Endothelial cell of umbilical vein (primary cell): ENCODE measurements around the gene PPP1R13L. TPM values are rescaled to one million over a fixed set of nuclear protein-coding genes. Genes with fewer than 3 reads are reported as not detected.

Experiments used
- BruUV-seq: library from RNA; stranded (reverse); fragments of 400-500 nt; replicated peaks from 2 replicates; lab custom pipeline; 2021; lab: Mats Ljungman, UMichigan
- CTCF ChIA-PET: fragments of 300-600, 350-600 bp; sonication (Branson Sonifier 250); formaldehyde crosslinking; loops from one replicate; lab custom pipeline; 2021; ENCODE audit warnings: antibody characterized with exemption, inconsistent platforms; lab: Charles Lee
- POLR2A ChIA-PET: fragments of 300-600, 350-600 bp; sonication (Branson Sonifier 250); formaldehyde crosslinking; loops from one replicate; lab custom pipeline; 2021; ENCODE audit warnings: antibody characterized with exemption, inconsistent platforms; lab: Charles Lee
- DNase-seq: peaks from one replicate; pipeline ENCODE4 v3.0.0-alpha.2; 2011; ENCODE audit warnings: low read depth, low spot score
- FAIRE-seq: peaks from 2 replicates; lab custom pipeline; 2011; peaks lifted over from hg19 to GRCh38; lab: Jason Lieb, UNC
- H2AFZ ChIP-seq: 2 replicates; pipeline ENCODE4 v1.6.0; 2012; ENCODE audit warnings: low read depth, low read length, control low read depth, inconsistent platforms
- H3K27ac ChIP-seq: 2 replicates; pipeline ENCODE4 v1.5.1; 2011; ENCODE audit warnings: low read depth, mild to moderate bottlenecking, control low read depth, low read length, moderate library complexity; ENCODE audit not compliant: insufficient read depth
- H3K27me3 ChIP-seq, 2 experiments: 2 replicates each; pipeline versions ENCODE4 v1.6.0 to v1.6.1; 2011; ENCODE audit warnings: low read length in 2 of 2, mixed read lengths in 1 of 2; ENCODE audit not compliant: control insufficient read depth in 2 of 2, insufficient read depth in 2 of 2
- H3K36me3 ChIP-seq, 2 experiments: 2 replicates in 1 of 2; 3 replicates in 1 of 2; pipeline ENCODE4 v1.5.1; 2011; ENCODE audit warnings: low read length in 2 of 2, mild to moderate bottlenecking in 1 of 2, moderate library complexity in 1 of 2; ENCODE audit not compliant: control insufficient read depth in 2 of 2, insufficient read depth in 2 of 2; ENCODE audit errors: extremely low read depth in 1 of 2
- H3K4me1 ChIP-seq: 3 replicates; pipeline ENCODE4 v1.5.1; 2011; ENCODE audit warnings: mild to moderate bottlenecking, low read length; ENCODE audit not compliant: control insufficient read depth, insufficient read depth; ENCODE audit errors: extremely low read depth
- H3K4me2 ChIP-seq: 2 replicates; pipeline ENCODE4 v1.6.1; 2011; ENCODE audit warnings: low read length, control low read depth, mixed read lengths; ENCODE audit not compliant: insufficient read depth
- H3K4me3 ChIP-seq, 3 experiments: fragments of 200-600 bp in 1 of 3; sonication (generic), shearing (Covaris generic) in 1 of 3; replicated peaks in 1 of 3; 2 replicates each; pipeline ENCODE4 v1.5.1; 2011 to 2016; ENCODE audit warnings: control low read depth in 3 of 3, low read length in 3 of 3, mild to moderate bottlenecking in 2 of 3, inconsistent platforms in 1 of 3, low read depth in 1 of 3, moderate library complexity in 1 of 3; ENCODE audit not compliant: insufficient read depth in 1 of 3
- H3K79me2 ChIP-seq: 2 replicates; pipeline ENCODE4 v1.6.0; 2012; ENCODE audit warnings: low read length, inconsistent platforms; ENCODE audit not compliant: control insufficient read depth, insufficient read depth
- H3K9ac ChIP-seq: replicated peaks from 2 replicates; pipeline ENCODE3; 2011; ENCODE audit warnings: low read length, control low read depth; ENCODE audit not compliant: insufficient read depth; ENCODE audit errors: extremely low read depth
- H3K9me1 ChIP-seq: replicated peaks from 3 replicates; pipeline ENCODE4 v1.6.0; 2011; ENCODE audit warnings: mild to moderate bottlenecking, low read length; ENCODE audit not compliant: control insufficient read depth, insufficient read depth; ENCODE audit errors: extremely low read depth
- H3K9me3 ChIP-seq: replicated peaks from 2 replicates; pipeline ENCODE4 v1.5.1; 2012; ENCODE audit warnings: low read length, inconsistent platforms; ENCODE audit not compliant: control insufficient read depth, insufficient read depth
- H4K20me1 ChIP-seq: replicated peaks from 2 replicates; pipeline ENCODE3; 2011; ENCODE audit warnings: mild to moderate bottlenecking, low read length; ENCODE audit not compliant: control insufficient read depth, insufficient read depth; ENCODE audit errors: extremely low read depth
- CTCF ChIP-seq, 2 donors: IDR thresholded peaks; 1 replicate in 1 of 2; 2 replicates in 1 of 2; pipeline ENCODE4 v1.5.1; 2011; ENCODE audit warnings: low read length in 2 of 2, mild to moderate bottlenecking in 2 of 2, moderate library complexity in 2 of 2, control low read depth in 1 of 2, inconsistent platforms in 1 of 2, low read depth in 1 of 2; ENCODE audit not compliant: insufficient read depth in 1 of 2; ENCODE audit errors: extremely low read depth in 1 of 2
- POLR2A ChIP-seq: IDR thresholded peaks from 2 replicates; pipeline ENCODE4 v1.6.1; 2012; ENCODE audit warnings: low read depth, mild to moderate bottlenecking, control low read depth, low read length
- dilution Hi-C: fragments of 300-500 bp; cut with MboI; formaldehyde crosslinking; loops from one replicate; pipeline ENCODE4 v1.15.0; 2019; ENCODE audit warnings: low sequenced_read_pairs; ENCODE audit not compliant: extremely low pct_ligation_motif_present
- intact Hi-C: fragments of 100-400 bp; cut with micrococcal nuclease; formaldehyde crosslinking; loops from one replicate; pipeline ENCODE4 v1.10.0; 2022
- polyA plus RNA-seq, 4 experiments: library from polyadenylated mRNA; depleted of rRNA in 3 of 4; stranded (reverse) in 3 of 4; unstranded in 1 of 4; fragments of >200 nt; gene quantifications; 2 replicates each; pipeline versions ENCODE4 v1.2.1 to v1.2.3, GENCODE V29; 2011 to 2012; ENCODE audit warnings: missing spikeins in 1 of 4
- total RNA-seq: library from RNA; stranded (reverse); gene quantifications from 2 replicates; pipeline ENCODE4 v1.2.3, GENCODE V29; 2021

The PPP1R13L gene
- total and polyA plus RNA-seq, 2 donors (not counting 3 experiments of a cell fraction or from before 2014, with no cell fraction given) = 28.5 to 77.4 TPM

GRCh38 chr19:45442778-45443461 lies 38.1 kb upstream of the PPP1R13L start:
- Histone ChIP-seq H3K27ac (peak overlapping the region; percentile 89), H3K9ac (peak overlapping the region; percentile 88), H3K9me1 (no peaks in the 10 kb centered on the region), H3K4me3 (peak overlapping the region in 2 of 3 experiments; percentile 15 to 25), H3K9me3 (no peaks in the 10 kb centered on the region), H3K4me2 (peak overlapping the region; percentile 60), H2AFZ (peak overlapping the region; percentile 12), H4K20me1 (no peaks in the 10 kb centered on the region), H3K79me2 (no peaks in the 10 kb centered on the region), H3K27me3 (no peaks in the 10 kb centered on the region), H3K36me3 (no peaks in the 10 kb centered on the region), H3K4me1 (peaks cover 17% of the 10 kb centered on the region)
- intact Hi-C loops = loop anchor here (1.0 kb wide), 3 partner anchors 12 to 35 kb away; partner anchors contain the start of gene FOSB
- ChIA-PET POLR2A (no interaction called here), CTCF (interaction anchor here (8.6 kb wide), 1 partner anchor 36 kb away, joined by 891 read pairs; no protein-coding TSS in a partner anchor)
- BruUV-seq = TSS peak; percentile 66
- DNase-seq (peak; percentile 22), FAIRE-seq (no peak)
- TF ChIP-seq POLR2A = no peak
- dilution Hi-C loops = no loop called here

- FAIRE-seq (no peak), DNase-seq (no peak)
- Histone ChIP-seq H3K4me2 (no peak overlapping the region), H3K79me2 (no peaks in the 10 kb centered on the region), H3K9me3 (no peaks in the 10 kb centered on the region), H3K4me1 (peaks cover 17% of the 10 kb centered on the region), H3K9ac (no peak overlapping the region), H3K9me1 (no peaks in the 10 kb centered on the region), H2AFZ (no peak overlapping the region), H3K36me3 (no peaks in the 10 kb centered on the region), H3K27ac (peak overlapping the region; percentile 89), H3K4me3 (no peak overlapping the region), H3K27me3 (no peaks in the 10 kb centered on the region), H4K20me1 (no peaks in the 10 kb centered on the region)
- TF ChIP-seq CTCF (IDR thresholded peaks at IDR 0.05; ENCODE audit: extremely low read depth in 1 of 2, insufficient read depth in 1 of 2, low read depth in 1 of 2, low read length in 2 of 2) = no peak
- intact Hi-C loops (no loop called here), dilution Hi-C loops (no loop called here)
- POLR2A ChIA-PET = no interaction called here
- no TSS peak for BruUV-seq
- CTCF ChIA-PET = interaction anchor here (8.6 kb wide), 1 partner anchor 36 kb away, joined by 891 read pairs; no protein-coding TSS in a partner anchor
Observed at GRCh38 chr19:45442408-45442777, 37.5 kb upstream of the PPP1R13L start.
